SK-N-SH treated with all-trans-retinoic acid at 6 μM for 48 hours (cell line): ENCODE data around the gene FHOD3.

Source experiments
- ATAC-seq: fragments of 200-7000 bp; cut with Tn5 transposase; 3 replicates; pipeline ENCODE4 v1.9.1; 2020; ENCODE audit warnings: mild to moderate bottlenecking, moderate library complexity
- ARNTL ChIP-seq: fragments of 450-650 bp; formaldehyde crosslinking; IDR thresholded peaks from 2 replicates; pipeline ENCODE4 v1.5.0; 2020; ENCODE audit warnings: low read depth, mild to moderate bottlenecking, moderate library complexity, borderline replicate concordance
- BACH2 ChIP-seq: fragments of 250-450 bp; sonication (Bioruptor Pico); IDR thresholded peaks from 2 replicates; pipeline ENCODE4 v1.9.0; 2021; ENCODE audit warnings: mild to moderate bottlenecking, borderline replicate concordance
- CSDC2 ChIP-seq: fragments of 250-450 bp; sonication (Bioruptor Pico); IDR thresholded peaks from 2 replicates; pipeline ENCODE4 v1.5.0; 2020; ENCODE audit warnings: mild to moderate bottlenecking, moderate library complexity
- ESRRG ChIP-seq: fragments of 250-450 bp; sonication (Bioruptor Pico); IDR thresholded peaks from 2 replicates; pipeline ENCODE4 v1.6.1; 2021; ENCODE audit warnings: mild to moderate bottlenecking
- GLIS3 ChIP-seq: fragments of 250-450 bp; sonication (Bioruptor Pico); IDR thresholded peaks from 2 replicates; pipeline ENCODE4 v1.5.0; 2020; ENCODE audit warnings: mild to moderate bottlenecking, moderate library complexity
- ISL1 ChIP-seq: fragments of 250-450 bp; sonication (Bioruptor Pico); IDR thresholded peaks from 2 replicates; pipeline ENCODE4 v2.1.2; 2022; ENCODE audit warnings: mild to moderate bottlenecking, moderate library complexity
- OSR1 ChIP-seq: fragments of 250-450 bp; sonication (Bioruptor Pico); IDR thresholded peaks from 2 replicates; pipeline ENCODE4 v1.8.0; 2022; ENCODE audit warnings: moderate library complexity, mild to moderate bottlenecking, inconsistent platforms
- PPARA ChIP-seq: fragments of 250-450 bp; sonication (Bioruptor Pico); IDR thresholded peaks from 2 replicates; pipeline ENCODE4 v1.5.0; 2020; ENCODE audit warnings: mild to moderate bottlenecking, borderline replicate concordance
- SNAI2 ChIP-seq: fragments of 250-450 bp; sonication (Bioruptor Pico); IDR thresholded peaks from 2 replicates; pipeline ENCODE4 v1.5.0; 2020; ENCODE audit warnings: mild to moderate bottlenecking, moderate library complexity
- TCF4 ChIP-seq: fragments of 250-450 bp; sonication (Bioruptor Pico); IDR thresholded peaks from 2 replicates; pipeline ENCODE4 v1.8.0; 2021; ENCODE audit warnings: mild to moderate bottlenecking, moderate library complexity, borderline replicate concordance
- TOX ChIP-seq: fragments of 250-450 bp; sonication (Bioruptor Pico); IDR thresholded peaks from 2 replicates; pipeline ENCODE4 v1.8.0; 2021; ENCODE audit warnings: mild to moderate bottlenecking, moderate library complexity, borderline replicate concordance
- ZC3H10 ChIP-seq: fragments of 250-450 bp; sonication (Bioruptor Pico); IDR thresholded peaks from 2 replicates; pipeline ENCODE4 v1.5.1; 2021; ENCODE audit warnings: mild to moderate bottlenecking, moderate library complexity
- ZFP30 ChIP-seq: fragments of 450-650 bp; formaldehyde crosslinking; IDR thresholded peaks from 2 replicates; pipeline ENCODE4 v1.5.0; 2022; ENCODE audit warnings: mild to moderate bottlenecking, moderate library complexity
- ZNF565 ChIP-seq: fragments of 450-650 bp; formaldehyde crosslinking; conservative IDR thresholded peaks from 2 replicates; pipeline ENCODE4 v1.5.0; 2020; ENCODE audit warnings: low read depth, mild to moderate bottlenecking, moderate library complexity
- ZNF70 ChIP-seq: fragments of 450-650 bp; formaldehyde crosslinking; IDR thresholded peaks from 2 replicates; pipeline ENCODE4 v1.5.0; 2020; ENCODE audit warnings: mild to moderate bottlenecking, moderate library complexity
- ZNF8 ChIP-seq: fragments of 450-650 bp; formaldehyde crosslinking; IDR thresholded peaks from 2 replicates; pipeline ENCODE4 v1.5.0; 2020; ENCODE audit warnings: mild to moderate bottlenecking, moderate library complexity
- TF ChIP-seq, protein P1 (sequence below): fragments of 250-450 bp; sonication (Bioruptor Pico); IDR thresholded peaks from 2 replicates; pipeline ENCODE4 v1.5.1; 2020; ENCODE audit warnings: low read depth, mild to moderate bottlenecking, moderate library complexity
- TF ChIP-seq, protein P2 (sequence below): fragments of 250-450 bp; sonication (Bioruptor Pico); IDR thresholded peaks from 2 replicates; pipeline ENCODE4 v1.5.1; 2021; ENCODE audit warnings: mild to moderate bottlenecking, moderate library complexity
- TF ChIP-seq, protein P3 (sequence below): fragments of 250-450 bp; sonication (Bioruptor Pico); IDR thresholded peaks from 2 replicates; pipeline ENCODE4 v1.8.0; 2020; ENCODE audit warnings: mild to moderate bottlenecking, moderate library complexity, borderline replicate concordance
- TF ChIP-seq, protein P4 (sequence below): fragments of 250-450 bp; sonication (Bioruptor Pico); IDR thresholded peaks from 2 replicates; pipeline ENCODE4 v1.8.0; 2021; ENCODE audit warnings: low read depth, mild to moderate bottlenecking, moderate library complexity, borderline replicate concordance

FHOD3 gene

DNA sequence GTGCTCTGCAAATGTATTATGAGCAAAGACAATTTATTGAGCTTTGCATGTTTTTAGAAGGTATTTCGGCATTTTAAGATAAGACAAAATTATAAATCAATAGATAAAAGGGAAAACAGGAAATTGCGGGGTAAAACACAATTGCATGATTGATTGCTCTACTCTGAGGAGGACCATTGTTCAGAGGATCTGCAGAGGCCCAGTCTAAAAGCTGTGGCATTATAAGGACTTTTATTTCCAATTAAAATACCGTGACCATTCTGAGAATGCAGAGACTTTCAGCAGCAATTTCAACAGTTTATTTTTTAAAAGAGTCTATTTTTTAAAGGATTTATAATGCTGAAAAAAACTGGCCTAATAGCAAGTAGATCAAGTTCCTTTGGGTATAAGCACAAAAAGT lies 469.3 kb downstream of the FHOD3 start:
- TF ChIP-seq, protein P1, sequence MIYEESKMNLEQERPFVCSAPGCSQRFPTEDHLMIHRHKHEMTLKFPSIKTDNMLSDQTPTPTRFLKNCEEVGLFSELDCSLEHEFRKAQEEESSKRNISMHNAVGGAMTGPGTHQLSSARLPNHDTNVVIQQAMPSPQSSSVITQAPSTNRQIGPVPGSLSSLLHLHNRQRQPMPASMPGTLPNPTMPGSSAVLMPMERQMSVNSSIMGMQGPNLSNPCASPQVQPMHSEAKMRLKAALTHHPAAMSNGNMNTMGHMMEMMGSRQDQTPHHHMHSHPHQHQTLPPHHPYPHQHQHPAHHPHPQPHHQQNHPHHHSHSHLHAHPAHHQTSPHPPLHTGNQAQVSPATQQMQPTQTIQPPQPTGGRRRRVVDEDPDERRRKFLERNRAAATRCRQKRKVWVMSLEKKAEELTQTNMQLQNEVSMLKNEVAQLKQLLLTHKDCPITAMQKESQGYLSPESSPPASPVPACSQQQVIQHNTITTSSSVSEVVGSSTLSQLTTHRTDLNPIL (CRISPR knock-in tag) = no peak
- TF ChIP-seq ZNF8 (CRISPR knock-in tag) = no peak
- no peak for TF ChIP-seq ZFP30 (CRISPR knock-in tag)
- TF ChIP-seq SNAI2 (CRISPR knock-in tag) = no peak
- TF ChIP-seq ESRRG (CRISPR knock-in tag) = no peak
- TF ChIP-seq ISL1 (CRISPR knock-in tag) = no peak
- TF ChIP-seq ARNTL = no peak
- TF ChIP-seq ZNF70 (CRISPR knock-in tag) = no peak
- no peak for TF ChIP-seq GLIS3 (CRISPR knock-in tag)
- TF ChIP-seq OSR1 (CRISPR knock-in tag) = no peak
- TF ChIP-seq, protein P2, sequence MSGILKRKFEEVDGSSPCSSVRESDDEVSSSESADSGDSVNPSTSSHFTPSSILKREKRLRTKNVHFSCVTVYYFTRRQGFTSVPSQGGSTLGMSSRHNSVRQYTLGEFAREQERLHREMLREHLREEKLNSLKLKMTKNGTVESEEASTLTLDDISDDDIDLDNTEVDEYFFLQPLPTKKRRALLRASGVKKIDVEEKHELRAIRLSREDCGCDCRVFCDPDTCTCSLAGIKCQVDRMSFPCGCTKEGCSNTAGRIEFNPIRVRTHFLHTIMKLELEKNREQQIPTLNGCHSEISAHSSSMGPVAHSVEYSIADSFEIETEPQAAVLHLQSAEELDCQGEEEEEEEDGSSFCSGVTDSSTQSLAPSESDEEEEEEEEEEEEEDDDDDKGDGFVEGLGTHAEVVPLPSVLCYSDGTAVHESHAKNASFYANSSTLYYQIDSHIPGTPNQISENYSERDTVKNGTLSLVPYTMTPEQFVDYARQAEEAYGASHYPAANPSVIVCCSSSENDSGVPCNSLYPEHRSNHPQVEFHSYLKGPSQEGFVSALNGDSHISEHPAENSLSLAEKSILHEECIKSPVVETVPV (CRISPR knock-in tag) = no peak
- no peak for TF ChIP-seq TCF4 (CRISPR knock-in tag)
- TF ChIP-seq, protein P3, sequence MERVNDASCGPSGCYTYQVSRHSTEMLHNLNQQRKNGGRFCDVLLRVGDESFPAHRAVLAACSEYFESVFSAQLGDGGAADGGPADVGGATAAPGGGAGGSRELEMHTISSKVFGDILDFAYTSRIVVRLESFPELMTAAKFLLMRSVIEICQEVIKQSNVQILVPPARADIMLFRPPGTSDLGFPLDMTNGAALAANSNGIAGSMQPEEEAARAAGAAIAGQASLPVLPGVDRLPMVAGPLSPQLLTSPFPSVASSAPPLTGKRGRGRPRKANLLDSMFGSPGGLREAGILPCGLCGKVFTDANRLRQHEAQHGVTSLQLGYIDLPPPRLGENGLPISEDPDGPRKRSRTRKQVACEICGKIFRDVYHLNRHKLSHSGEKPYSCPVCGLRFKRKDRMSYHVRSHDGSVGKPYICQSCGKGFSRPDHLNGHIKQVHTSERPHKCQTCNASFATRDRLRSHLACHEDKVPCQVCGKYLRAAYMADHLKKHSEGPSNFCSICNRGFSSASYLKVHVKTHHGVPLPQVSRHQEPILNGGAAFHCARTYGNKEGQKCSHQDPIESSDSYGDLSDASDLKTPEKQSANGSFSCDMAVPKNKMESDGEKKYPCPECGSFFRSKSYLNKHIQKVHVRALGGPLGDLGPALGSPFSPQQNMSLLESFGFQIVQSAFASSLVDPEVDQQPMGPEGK (CRISPR knock-in tag) = no peak
- TF ChIP-seq PPARA (CRISPR knock-in tag) = no peak
- TF ChIP-seq TOX (CRISPR knock-in tag) = no peak
- no peak for TF ChIP-seq ZC3H10 (CRISPR knock-in tag)
- ATAC-seq = no peak

DNA sequence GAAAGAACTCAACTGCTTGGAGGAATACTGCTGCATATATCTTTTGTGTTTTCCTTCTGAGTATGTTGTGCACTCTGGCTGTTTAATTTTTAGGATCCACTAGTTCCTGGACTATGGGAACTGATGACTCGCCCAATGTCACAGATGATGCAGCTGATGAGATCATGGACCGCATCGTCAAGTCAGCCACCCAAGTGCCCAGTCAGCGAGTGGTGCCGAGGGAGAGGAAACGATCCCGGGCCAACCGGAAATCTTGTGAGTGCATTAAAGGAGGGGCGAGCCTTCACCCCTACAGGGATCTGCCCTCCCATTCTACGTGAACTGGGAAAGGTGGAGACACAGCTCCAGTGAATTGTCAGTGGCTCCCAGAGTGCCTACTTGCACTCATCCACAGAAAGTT lies 471.7 kb downstream of the FHOD3 start:
- no peak for TF ChIP-seq ZNF565 (CRISPR knock-in tag)
- no peak for TF ChIP-seq TCF4 (CRISPR knock-in tag)
- no peak for TF ChIP-seq ARNTL
- no peak for TF ChIP-seq ZNF70 (CRISPR knock-in tag)
- no peak for TF ChIP-seq ZNF8 (CRISPR knock-in tag)
- no peak for TF ChIP-seq SNAI2 (CRISPR knock-in tag)
- no peak for TF ChIP-seq BACH2 (CRISPR knock-in tag)
- TF ChIP-seq, protein P3 (CRISPR knock-in tag) = no peak
- no peak for ATAC-seq

DNA sequence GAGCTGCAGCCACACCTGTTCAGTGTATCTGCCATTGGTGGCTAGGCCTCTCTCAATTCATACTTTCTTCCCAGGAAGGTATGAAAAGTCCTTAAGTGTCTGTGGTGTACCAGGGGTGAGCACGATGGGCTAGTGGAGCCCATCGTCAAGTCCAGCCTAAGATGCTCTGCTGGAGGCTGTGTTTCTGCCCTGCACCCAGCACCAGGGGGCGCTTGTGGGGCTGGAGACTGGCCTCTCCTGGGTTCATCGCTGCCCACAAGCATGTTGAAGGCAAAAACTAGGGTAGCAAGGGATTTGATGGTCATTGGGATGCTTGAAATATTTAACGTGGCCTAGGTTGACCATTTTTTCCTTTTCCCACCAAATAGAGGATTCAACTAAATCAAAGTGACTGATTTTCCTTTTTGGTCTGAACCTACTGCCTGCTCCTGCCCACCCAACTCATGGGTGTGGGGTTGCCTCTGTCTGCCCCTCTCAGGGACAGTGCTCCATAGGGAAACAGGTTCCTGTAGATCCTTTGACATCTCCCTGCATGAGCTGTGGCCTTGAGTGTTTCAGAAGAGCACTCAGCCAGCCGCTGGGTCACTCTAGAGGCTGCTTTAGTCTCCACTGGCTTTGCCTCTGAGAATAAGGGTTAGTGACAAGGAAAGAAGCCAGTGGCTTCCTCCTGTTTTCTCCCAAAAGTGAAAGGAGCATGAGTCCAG lies 472.2 kb downstream of the FHOD3 start:
- peak; percentile 50; the same call in 2 of the 3 replicates for ATAC-seq
- TF ChIP-seq ISL1 (CRISPR knock-in tag) (no peak), ZNF8 (CRISPR knock-in tag) (no peak), ZFP30 (CRISPR knock-in tag) (no peak), BACH2 (CRISPR knock-in tag) (no peak), SNAI2 (CRISPR knock-in tag) (no peak), ZC3H10 (CRISPR knock-in tag) (no peak), OSR1 (CRISPR knock-in tag) (no peak), ZNF70 (CRISPR knock-in tag) (no peak), TCF4 (CRISPR knock-in tag) (no peak), ZNF565 (CRISPR knock-in tag) (no peak), ARNTL (no peak), CSDC2 (CRISPR knock-in tag) (no peak)
- TF ChIP-seq, protein P1 (CRISPR knock-in tag) = no peak
- TF ChIP-seq, protein P4, sequence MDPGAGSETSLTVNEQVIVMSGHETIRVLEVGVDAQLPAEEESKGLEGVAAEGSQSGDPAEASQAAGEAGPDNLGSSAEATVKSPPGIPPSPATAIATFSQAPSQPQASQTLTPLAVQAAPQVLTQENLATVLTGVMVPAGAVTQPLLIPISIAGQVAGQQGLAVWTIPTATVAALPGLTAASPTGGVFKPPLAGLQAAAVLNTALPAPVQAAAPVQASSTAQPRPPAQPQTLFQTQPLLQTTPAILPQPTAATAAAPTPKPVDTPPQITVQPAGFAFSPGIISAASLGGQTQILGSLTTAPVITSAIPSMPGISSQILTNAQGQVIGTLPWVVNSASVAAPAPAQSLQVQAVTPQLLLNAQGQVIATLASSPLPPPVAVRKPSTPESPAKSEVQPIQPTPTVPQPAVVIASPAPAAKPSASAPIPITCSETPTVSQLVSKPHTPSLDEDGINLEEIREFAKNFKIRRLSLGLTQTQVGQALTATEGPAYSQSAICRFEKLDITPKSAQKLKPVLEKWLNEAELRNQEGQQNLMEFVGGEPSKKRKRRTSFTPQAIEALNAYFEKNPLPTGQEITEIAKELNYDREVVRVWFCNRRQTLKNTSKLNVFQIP = no peak
- TF ChIP-seq, protein P3 (CRISPR knock-in tag) = no peak
- TF ChIP-seq, protein P2 (CRISPR knock-in tag) = no peak
